ENCODE results near the gene GSTCD. TPM values are rescaled to one million over a fixed set of nuclear protein-coding genes. Genes with fewer than 3 reads are reported as not detected.

Gene GSTCD
- total RNA-seq, 1 experiment from 2014 or later: 8.8 TPM

GRCh38 chr4:105709081-105709450 is 482 bp downstream of the GSTCD start:
- intact Hi-C loops (cut with micrococcal nuclease; ENCODE audit: unreplicated experiment) (no loop called here), in situ Hi-C loops (cut with HindIII; ENCODE audit: low pct_unique_long_range_greater_than_20kb, low sequenced_read_pairs) (no loop called here)
- ChIA-PET CTCF (no interaction called here), POLR2A (no interaction called here)
- peak overlapping the region; percentile 83 for H3K27ac ChIP-seq (ENCODE audit: low read length)
- ATAC-seq: peak; percentile 72
- peaks cover 5% of the 10 kb centered on the region for H3K4me1 ChIP-seq (ENCODE audit: control insufficient read depth, insufficient read depth, low read length)
- TF ChIP-seq REST (IDR thresholded peaks at IDR 0.05; ENCODE audit: insufficient read depth in 1 of 2, low read depth in 2 of 2, low read length in 1 of 2) (no peak), POLR2AphosphoS5 (IDR thresholded peaks at IDR 0.05; ENCODE audit: low read depth, low read length) (no peak), CTCF (IDR thresholded peaks at IDR 0.05) (no peak), SIN3A (IDR thresholded peaks at IDR 0.05; ENCODE audit: borderline replicate concordance, insufficient read depth, low read depth, low read length) (no peak), TCF7L2 (IDR thresholded peaks at IDR 0.05; ENCODE audit: low read depth, low read length) (no peak)
- H3K9me3 ChIP-seq (ENCODE audit: control insufficient read depth, insufficient read depth, low read depth, low read length): no peaks in the 10 kb centered on the region
- H3K36me3 ChIP-seq (ENCODE audit: control insufficient read depth, insufficient read depth, low read length): peaks cover 6% of the 10 kb centered on the region; the same call in 1 of the 2 replicates
- peak overlapping the region; percentile 82 to 88 for H3K4me3 ChIP-seq (ENCODE audit: low read depth in 2 of 2, low read length in 2 of 2)
- BruUV-seq (replicated peaks): no TSS peak
- no peak for DNase-seq (ENCODE audit: low read depth, low spot score)
- no peaks in the 10 kb centered on the region for H3K27me3 ChIP-seq (ENCODE audit: control insufficient read depth, insufficient read depth, low read length)

GRCh38 chr4:105710012-105710600 is 1.5 kb downstream of the GSTCD start:
- H3K27ac ChIP-seq (ENCODE audit: low read length): peak overlapping the region; percentile 29; the same call in 1 of the 2 replicates
- DNase-seq (ENCODE audit: low read depth, low spot score): no peak
- H3K9me3 ChIP-seq (ENCODE audit: control insufficient read depth, insufficient read depth, low read depth, low read length): no peaks in the 10 kb centered on the region
- POLR2A ChIA-PET: interaction anchor here (0.5 kb wide), 1 partner anchor 237 kb away, joined by 4 read pairs; no protein-coding TSS in a partner anchor
- no TSS peak for BruUV-seq (replicated peaks)
- ATAC-seq: no peak
- CTCF ChIA-PET: no interaction called here
- in situ Hi-C loops (cut with HindIII; ENCODE audit: low pct_unique_long_range_greater_than_20kb, low sequenced_read_pairs) (no loop called here), intact Hi-C loops (cut with micrococcal nuclease; ENCODE audit: unreplicated experiment) (no loop called here)
- peak overlapping the region; percentile 82 to 88 for H3K4me3 ChIP-seq (ENCODE audit: low read depth in 2 of 2, low read length in 2 of 2)
- peaks cover 5% of the 10 kb centered on the region for H3K4me1 ChIP-seq (ENCODE audit: control insufficient read depth, insufficient read depth, low read length)
- TF ChIP-seq TCF7L2 (IDR thresholded peaks at IDR 0.05; ENCODE audit: low read depth, low read length) (no peak), CTCF (IDR thresholded peaks at IDR 0.05) (no peak), REST (IDR thresholded peaks at IDR 0.05; ENCODE audit: insufficient read depth in 1 of 2, low read depth in 2 of 2, low read length in 1 of 2) (no peak), SIN3A (IDR thresholded peaks at IDR 0.05; ENCODE audit: borderline replicate concordance, insufficient read depth, low read depth, low read length) (no peak), POLR2AphosphoS5 (IDR thresholded peaks at IDR 0.05; ENCODE audit: low read depth, low read length) (no peak)
- no peaks in the 10 kb centered on the region for H3K27me3 ChIP-seq (ENCODE audit: control insufficient read depth, insufficient read depth, low read length)
- peaks cover 6% of the 10 kb centered on the region; the same call in 1 of the 2 replicates for H3K36me3 ChIP-seq (ENCODE audit: control insufficient read depth, insufficient read depth, low read length)

All from Panc1 (cell line).